SJSA1 (cell line): ENCODE data around the gene PTX4. TPM values are rescaled to one million over a fixed set of nuclear protein-coding genes. Genes with fewer than 3 reads are reported as not detected.

ENCODE experiments used
- DNase-seq, 2 experiments: peaks; one replicate each; pipeline ENCODE4 v3.0.0-alpha.2; 2015 to 2020; ENCODE audit warnings: low spot score in 2 of 2, low read depth in 1 of 2
- H3K27ac ChIP-seq: fragments of 250-450 bp; sonication (Bioruptor Pico); 2 replicates; pipeline ENCODE4 v1.5.1; 2020; ENCODE audit warnings: mild to moderate bottlenecking, moderate library complexity
- H3K27me3 ChIP-seq: fragments of 250-450 bp; sonication (Bioruptor Pico); replicated peaks from 2 replicates; pipeline ENCODE4 v1.5.1; 2020; ENCODE audit warnings: mild to moderate bottlenecking, moderate library complexity
- H3K36me3 ChIP-seq: fragments of 250-450 bp; sonication (Bioruptor Pico); 2 replicates; pipeline ENCODE4 v1.5.1; 2020; ENCODE audit warnings: mild to moderate bottlenecking
- H3K4me1 ChIP-seq: fragments of 250-450 bp; sonication (Bioruptor Pico); replicated peaks from 2 replicates; pipeline ENCODE4 v1.6.1; 2021; ENCODE audit warnings: mild to moderate bottlenecking
- H3K4me3 ChIP-seq: fragments of 250-450 bp; sonication (Bioruptor Pico); 2 replicates; pipeline ENCODE4 v1.5.1; 2020; ENCODE audit warnings: mild to moderate bottlenecking
- H3K9me3 ChIP-seq: fragments of 250-450 bp; sonication (Bioruptor Pico); replicated peaks from 2 replicates; pipeline ENCODE4 v1.5.1; 2020; ENCODE audit warnings: mild to moderate bottlenecking
- total RNA-seq: library from RNA; depleted of rRNA; stranded (reverse); fragments of >200 nt; shearing (Covaris generic); gene quantifications from 2 replicates; pipeline ENCODE4 v1.2.3, GENCODE V29; 2014

PTX4 gene
- total RNA-seq, 1 experiment from 2014 or later: not detected

- Histone ChIP-seq H3K4me3 (no peak overlapping the region), H3K9me3 (no peaks in the 10 kb centered on the region), H3K27me3 (no peaks in the 10 kb centered on the region), H3K27ac (no peak overlapping the region), H3K4me1 (no peaks in the 10 kb centered on the region), H3K36me3 (peaks cover 15% of the 10 kb centered on the region)
- DNase-seq: no peak
These were observed 37.9 kb downstream of the PTX4 start for GRCh38 chr16:1450841-1451240.

GRCh38 chr16:1450218-1450617 is 38.5 kb downstream of the PTX4 start:
- Histone ChIP-seq H3K27ac (no peak overlapping the region), H3K36me3 (peaks cover 13% of the 10 kb centered on the region; the same call in 1 of the 2 replicates), H3K4me1 (no peaks in the 10 kb centered on the region), H3K9me3 (no peaks in the 10 kb centered on the region), H3K4me3 (no peak overlapping the region), H3K27me3 (no peaks in the 10 kb centered on the region)
- no peak for DNase-seq

- no peaks in the 10 kb centered on the region for H3K9me3 ChIP-seq
- H3K36me3 ChIP-seq: peaks cover 13% of the 10 kb centered on the region; the same call in 1 of the 2 replicates
- no peak for DNase-seq
- H3K27ac ChIP-seq: no peak overlapping the region
- no peaks in the 10 kb centered on the region for H3K4me1 ChIP-seq
- H3K4me3 ChIP-seq: no peak overlapping the region
- H3K27me3 ChIP-seq: no peaks in the 10 kb centered on the region
These were observed 39.4 kb downstream of the PTX4 start for GRCh38 chr16:1449201-1449788.

GRCh38 chr16:1448536-1449116 is 40.1 kb downstream of the PTX4 start:
- H3K9me3 ChIP-seq: no peaks in the 10 kb centered on the region
- no peaks in the 10 kb centered on the region for H3K27me3 ChIP-seq
- H3K27ac ChIP-seq: no peak overlapping the region
- H3K4me3 ChIP-seq: no peak overlapping the region
- H3K36me3 ChIP-seq: peaks cover 12% of the 10 kb centered on the region; the same call in 1 of the 2 replicates
- no peaks in the 10 kb centered on the region for H3K4me1 ChIP-seq
- DNase-seq: no peak

GRCh38 chr16:1447965-1448364 is 40.8 kb downstream of the PTX4 start:
- no peak overlapping the region for H3K4me3 ChIP-seq
- H3K9me3 ChIP-seq: no peaks in the 10 kb centered on the region
- no peaks in the 10 kb centered on the region for H3K4me1 ChIP-seq
- no peaks in the 10 kb centered on the region for H3K27me3 ChIP-seq
- no peak for DNase-seq
- H3K36me3 ChIP-seq: 0 out of 2 replicates have a peak, but pooled peaks cover 7% of the 10 kb centered on the region
- no peak overlapping the region for H3K27ac ChIP-seq

- Histone ChIP-seq H3K36me3 (0 out of 2 replicates have a peak, but pooled peaks cover 7% of the 10 kb centered on the region), H3K27me3 (no peaks in the 10 kb centered on the region), H3K4me1 (no peaks in the 10 kb centered on the region), H3K27ac (no peak overlapping the region), H3K9me3 (no peaks in the 10 kb centered on the region), H3K4me3 (no peak overlapping the region)
- DNase-seq: no peak
These were observed 42.3 kb downstream of the PTX4 start for GRCh38 chr16:1446296-1447080.

- H3K9me3 ChIP-seq: no peaks in the 10 kb centered on the region
- no peaks in the 10 kb centered on the region for H3K27me3 ChIP-seq
- H3K27ac ChIP-seq: no peak overlapping the region
- no peaks in the 10 kb centered on the region for H3K4me1 ChIP-seq
- no peak overlapping the region for H3K4me3 ChIP-seq
- DNase-seq: no peak
- H3K36me3 ChIP-seq: 0 out of 2 replicates have a peak, but pooled peaks cover 7% of the 10 kb centered on the region
These were observed 43.1 kb downstream of the PTX4 start for GRCh38 chr16:1445518-1446203.

- Histone ChIP-seq H3K27ac (no peak overlapping the region), H3K36me3 (0 out of 2 replicates have a peak, but pooled peaks cover 7% of the 10 kb centered on the region), H3K4me3 (no peak overlapping the region), H3K4me1 (no peaks in the 10 kb centered on the region), H3K27me3 (no peaks in the 10 kb centered on the region), H3K9me3 (no peaks in the 10 kb centered on the region)
- DNase-seq: no peak
These were observed 43.8 kb downstream of the PTX4 start for GRCh38 chr16:1444730-1445517.

- no peaks in the 10 kb centered on the region for H3K9me3 ChIP-seq
- DNase-seq: no peak
- H3K36me3 ChIP-seq: 0 out of 2 replicates have a peak, but pooled peaks cover 7% of the 10 kb centered on the region
- no peaks in the 10 kb centered on the region for H3K27me3 ChIP-seq
- no peak within 1 kb of the TSS for H3K4me3 ChIP-seq
- no peak within 1 kb of the TSS for H3K27ac ChIP-seq
- no peaks in the 10 kb centered on the region for H3K4me1 ChIP-seq
These were observed 44.6 kb downstream of the PTX4 start, which contains the start of gene CCDC154 for GRCh38 chr16:1443980-1444729. TSS of gene CCDC154 (minus strand) at chr16:1444556. CDS start at chr16:1444322, 234 bp downstream.

- no peak for DNase-seq
- H3K4me3 ChIP-seq: no peak overlapping the region
- no peaks in the 10 kb centered on the region for H3K4me1 ChIP-seq
- H3K27ac ChIP-seq: no peak overlapping the region
- H3K36me3 ChIP-seq: 0 out of 2 replicates have a peak, but pooled peaks cover 7% of the 10 kb centered on the region
- no peaks in the 10 kb centered on the region for H3K9me3 ChIP-seq
- H3K27me3 ChIP-seq: no peaks in the 10 kb centered on the region
These were observed 45.3 kb downstream of the PTX4 start for GRCh38 chr16:1443403-1443973.

- no peaks in the 10 kb centered on the region for H3K9me3 ChIP-seq
- H3K4me1 ChIP-seq: no peaks in the 10 kb centered on the region
- H3K27ac ChIP-seq: no peak overlapping the region
- no peak for DNase-seq
- 0 out of 2 replicates have a peak, but pooled peaks cover 5% of the 10 kb centered on the region for H3K36me3 ChIP-seq
- H3K27me3 ChIP-seq: no peaks in the 10 kb centered on the region
- H3K4me3 ChIP-seq: no peak overlapping the region
These were observed 46.0 kb downstream of the PTX4 start for GRCh38 chr16:1442697-1443096.

- no peak for DNase-seq
- H3K27ac ChIP-seq: no peak overlapping the region
- no peaks in the 10 kb centered on the region for H3K9me3 ChIP-seq
- 0 out of 2 replicates have a peak, but pooled peaks cover 3% of the 10 kb centered on the region for H3K36me3 ChIP-seq
- no peaks in the 10 kb centered on the region for H3K4me1 ChIP-seq
- H3K4me3 ChIP-seq: no peak overlapping the region
- no peaks in the 10 kb centered on the region for H3K27me3 ChIP-seq
These were observed 47.3 kb downstream of the PTX4 start for GRCh38 chr16:1441391-1441829.
